K562 (cell line): ENCODE results near the gene PSME1. TPM values are rescaled to one million over a fixed set of nuclear protein-coding genes. Genes with fewer than 3 reads are reported as not detected.
A peak's percentile ranks its signal among the peaks of the same experiment; 100 is the strongest.

Experiments used
- HIVEP1 ChIP-seq: fragments of 250-450 bp; sonication (Bioruptor Pico); IDR thresholded peaks from 2 replicates; pipeline ENCODE4 v1.4.0; 2020; ENCODE audit warnings: mild to moderate bottlenecking
- NELFE ChIP-seq: IDR thresholded peaks from 2 replicates; pipeline ENCODE4 v1.6.1; 2011; ENCODE audit warnings: mild to moderate bottlenecking; ENCODE audit not compliant: insufficient read depth, insufficient read length
- NFE2L1 ChIP-seq: fragments of 450-650 bp; IDR thresholded peaks from 2 replicates; pipeline ENCODE4 v1.6.1; 2016; ENCODE audit warnings: missing genetic modification characterization, low read depth, mild to moderate bottlenecking, missing compliant biosample characterization, moderate library complexity, borderline replicate concordance
- SIN3A ChIP-seq, 2 experiments: fragments of 150-350 bp in 1 of 2; IDR thresholded peaks; 2 replicates each; pipeline ENCODE4 v1.6.1; 2011 to 2016; ENCODE audit warnings: borderline replicate concordance in 2 of 2, low read depth in 2 of 2, low read length in 2 of 2, mild to moderate bottlenecking in 2 of 2, moderate library complexity in 2 of 2; ENCODE audit not compliant: control insufficient read depth in 1 of 2
- SMARCA4 ChIP-seq: fragments of 450-650 bp; IDR thresholded peaks from 2 replicates; pipeline ENCODE4 v1.6.1; 2016
- STAT5A ChIP-seq: IDR thresholded peaks from 2 replicates; pipeline ENCODE4 v1.6.1; 2012; ENCODE audit warnings: low read length, inconsistent platforms, borderline replicate concordance
- SUPT5H ChIP-seq: fragments of 450-650 bp; IDR thresholded peaks from 2 replicates; pipeline ENCODE4 v1.6.1; 2016
- ZNF232 ChIP-seq: sonication (generic); formaldehyde crosslinking; IDR thresholded peaks from 2 replicates; pipeline ENCODE4 v1.8.0; 2022; ENCODE audit warnings: mild to moderate bottlenecking, missing genetic modification reagents
- polyA plus RNA-seq, 8 experiments: library from polyadenylated mRNA; depleted of rRNA in 4 of 8; stranded (reverse) in 5 of 8; unstranded in 3 of 8; fragments of >200 nt; fragmentation: Nextera tagmentation in 2 of 8; fragmentation: Illumina TruSeq in 1 of 8; extraction: Ambion mirVana in 2 of 8; extraction: Trizol in 1 of 8; gene quantifications; 2 replicates each; pipeline versions ENCODE4 v1.2.1 to v1.2.3, GENCODE V29; 2011 to 2014; ENCODE audit warnings: inconsistent platforms in 1 of 8, missing spikeins in 1 of 8
- total RNA-seq, 7 experiments: library from RNA; depleted of rRNA in 6 of 7; stranded (reverse); fragments of >200 nt in 6 of 7; fragmentation: Illumina TruSeq in 2 of 7; extraction: Trizol in 2 of 7; gene quantifications; 2 replicates each; pipeline versions ENCODE4 v1.2.1 to v1.2.3, GENCODE V29; 2011 to 2021; ENCODE audit warnings: low replicate concordance in 1 of 7
- TF ChIP-seq, protein P1 (sequence below): fragments of 450-650 bp; formaldehyde crosslinking; IDR thresholded peaks from 2 replicates; pipeline ENCODE4 v1.4.0; 2020; ENCODE audit warnings: mild to moderate bottlenecking, moderate library complexity
- TF ChIP-seq, protein P2 (sequence below), 2 experiments: fragments of 450-650 bp in 1 of 2; IDR thresholded peaks; 2 replicates each; pipeline ENCODE4 v1.6.1; 2011 to 2017; ENCODE audit warnings: low read depth in 2 of 2, antibody characterized with exemption in 1 of 2, borderline replicate concordance in 1 of 2, low read length in 1 of 2, mild to moderate bottlenecking in 1 of 2, mixed read lengths in 1 of 2; ENCODE audit not compliant: control insufficient read depth in 1 of 2
- TF ChIP-seq, protein P3 (sequence below), 2 experiments: IDR thresholded peaks; 2 replicates each; pipeline ENCODE4 v1.6.1; 2011; ENCODE audit warnings: borderline replicate concordance in 1 of 2, control low read depth in 1 of 2, low read depth in 1 of 2, low read length in 1 of 2, mild to moderate bottlenecking in 1 of 2, mixed read lengths in 1 of 2, moderate library complexity in 1 of 2; ENCODE audit not compliant: insufficient read depth in 1 of 2, insufficient read length in 1 of 2, poor library complexity in 1 of 2, severe bottlenecking in 1 of 2; ENCODE audit errors: extremely low read depth in 1 of 2

The PSME1 gene
- total and polyA plus RNA-seq, 9 of the 15 experiments (the other 6 are each of a cell fraction or from before 2014, with no cell fraction given), result 20.3 to 180 (median 67.5) TPM

DNA sequence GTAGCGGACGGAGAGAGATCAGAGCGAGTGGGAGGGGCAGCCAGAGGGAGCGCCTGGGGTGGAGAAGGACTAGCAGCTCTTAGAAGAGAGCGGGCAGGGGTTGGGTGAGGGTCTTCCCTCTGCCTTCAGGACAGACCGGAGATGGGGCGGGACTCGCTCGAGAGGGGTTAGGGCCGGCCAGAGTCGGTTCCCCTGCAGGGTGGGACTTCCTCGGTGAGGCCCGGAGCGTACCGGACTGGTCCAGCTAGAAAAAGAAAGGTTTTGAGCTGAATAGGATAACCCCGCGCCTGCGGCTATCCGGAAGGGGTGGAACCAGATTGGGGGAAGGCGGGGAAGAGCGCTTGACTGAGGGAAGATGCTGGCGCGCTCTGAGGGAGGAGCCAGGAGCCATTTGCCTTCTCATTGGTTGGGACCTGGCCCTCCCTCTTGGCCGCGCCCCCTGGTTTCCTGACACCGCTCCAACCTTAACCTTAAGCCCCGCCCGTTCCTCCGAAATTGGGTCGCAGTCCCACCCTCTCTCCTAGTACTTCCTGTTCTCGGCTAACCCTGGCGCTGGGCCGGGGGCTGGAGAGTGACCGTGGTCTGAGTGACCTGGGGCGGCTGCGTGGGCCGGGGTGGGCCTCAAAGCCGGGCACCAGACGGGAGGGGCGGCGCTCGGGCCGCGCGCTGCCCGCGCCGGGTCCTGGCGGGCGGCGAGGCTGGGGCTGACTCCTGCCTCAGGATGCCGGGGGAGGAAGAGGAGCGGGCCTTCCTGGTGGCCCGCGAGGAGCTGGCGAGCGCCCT is 11.2 kb downstream of the PSME1 start, which contains the start of gene RNF31 (continued):
- no peak for TF ChIP-seq STAT5A
- TF ChIP-seq, protein P1, sequence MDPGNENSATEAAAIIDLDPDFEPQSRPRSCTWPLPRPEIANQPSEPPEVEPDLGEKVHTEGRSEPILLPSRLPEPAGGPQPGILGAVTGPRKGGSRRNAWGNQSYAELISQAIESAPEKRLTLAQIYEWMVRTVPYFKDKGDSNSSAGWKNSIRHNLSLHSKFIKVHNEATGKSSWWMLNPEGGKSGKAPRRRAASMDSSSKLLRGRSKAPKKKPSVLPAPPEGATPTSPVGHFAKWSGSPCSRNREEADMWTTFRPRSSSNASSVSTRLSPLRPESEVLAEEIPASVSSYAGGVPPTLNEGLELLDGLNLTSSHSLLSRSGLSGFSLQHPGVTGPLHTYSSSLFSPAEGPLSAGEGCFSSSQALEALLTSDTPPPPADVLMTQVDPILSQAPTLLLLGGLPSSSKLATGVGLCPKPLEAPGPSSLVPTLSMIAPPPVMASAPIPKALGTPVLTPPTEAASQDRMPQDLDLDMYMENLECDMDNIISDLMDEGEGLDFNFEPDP (CRISPR knock-in tag), result no peak
- TF ChIP-seq, protein P2, sequence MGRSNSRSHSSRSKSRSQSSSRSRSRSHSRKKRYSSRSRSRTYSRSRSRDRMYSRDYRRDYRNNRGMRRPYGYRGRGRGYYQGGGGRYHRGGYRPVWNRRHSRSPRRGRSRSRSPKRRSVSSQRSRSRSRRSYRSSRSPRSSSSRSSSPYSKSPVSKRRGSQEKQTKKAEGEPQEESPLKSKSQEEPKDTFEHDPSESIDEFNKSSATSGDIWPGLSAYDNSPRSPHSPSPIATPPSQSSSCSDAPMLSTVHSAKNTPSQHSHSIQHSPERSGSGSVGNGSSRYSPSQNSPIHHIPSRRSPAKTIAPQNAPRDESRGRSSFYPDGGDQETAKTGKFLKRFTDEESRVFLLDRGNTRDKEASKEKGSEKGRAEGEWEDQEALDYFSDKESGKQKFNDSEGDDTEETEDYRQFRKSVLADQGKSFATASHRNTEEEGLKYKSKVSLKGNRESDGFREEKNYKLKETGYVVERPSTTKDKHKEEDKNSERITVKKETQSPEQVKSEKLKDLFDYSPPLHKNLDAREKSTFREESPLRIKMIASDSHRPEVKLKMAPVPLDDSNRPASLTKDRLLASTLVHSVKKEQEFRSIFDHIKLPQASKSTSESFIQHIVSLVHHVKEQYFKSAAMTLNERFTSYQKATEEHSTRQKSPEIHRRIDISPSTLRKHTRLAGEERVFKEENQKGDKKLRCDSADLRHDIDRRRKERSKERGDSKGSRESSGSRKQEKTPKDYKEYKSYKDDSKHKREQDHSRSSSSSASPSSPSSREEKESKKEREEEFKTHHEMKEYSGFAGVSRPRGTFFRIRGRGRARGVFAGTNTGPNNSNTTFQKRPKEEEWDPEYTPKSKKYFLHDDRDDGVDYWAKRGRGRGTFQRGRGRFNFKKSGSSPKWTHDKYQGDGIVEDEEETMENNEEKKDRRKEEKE (IDR thresholded peaks at IDR 0.05; ENCODE audit: borderline replicate concordance in 1 of 2, control insufficient read depth in 1 of 2, low read depth in 2 of 2, low read length in 1 of 2), result no peak
- no peak for TF ChIP-seq NELFE
- TF ChIP-seq SIN3A (IDR thresholded peaks at IDR 0.05; ENCODE audit: borderline replicate concordance in 2 of 2, control insufficient read depth in 1 of 2, low read depth in 2 of 2, low read length in 2 of 2), result peak; percentile 19 to 37; a peak in 1 of 4 replicates
- no peak for TF ChIP-seq HIVEP1
- peak; percentile 49 for TF ChIP-seq SUPT5H
- no peak for TF ChIP-seq ZNF232 (CRISPR knock-in tag)
- TF ChIP-seq, protein P3, sequence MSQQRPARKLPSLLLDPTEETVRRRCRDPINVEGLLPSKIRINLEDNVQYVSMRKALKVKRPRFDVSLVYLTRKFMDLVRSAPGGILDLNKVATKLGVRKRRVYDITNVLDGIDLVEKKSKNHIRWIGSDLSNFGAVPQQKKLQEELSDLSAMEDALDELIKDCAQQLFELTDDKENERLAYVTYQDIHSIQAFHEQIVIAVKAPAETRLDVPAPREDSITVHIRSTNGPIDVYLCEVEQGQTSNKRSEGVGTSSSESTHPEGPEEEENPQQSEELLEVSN (IDR thresholded peaks at IDR 0.05; ENCODE audit: borderline replicate concordance in 1 of 2, extremely low read depth in 1 of 2, insufficient read depth in 1 of 2, insufficient read length in 1 of 2, low read depth in 1 of 2, low read length in 1 of 2, poor library complexity in 1 of 2, severe bottlenecking in 1 of 2), result peak in 1 of 2 experiments; percentile 20
- no peak for TF ChIP-seq NFE2L1
- TF ChIP-seq SMARCA4, result no peak
